GM12891 (cell line): ENCODE results near the gene ABLIM2.

Source experiments
- POLR2A ChIP-seq: IDR thresholded peaks from 2 replicates; pipeline ENCODE4 v1.6.1; 2011; ENCODE audit warnings: low read depth, low read length, control low read depth
- POLR2AphosphoS5 ChIP-seq: IDR thresholded peaks from 2 replicates; pipeline ENCODE4 v1.6.1; 2011; ENCODE audit warnings: low read depth, low read length, control low read depth

DNA sequence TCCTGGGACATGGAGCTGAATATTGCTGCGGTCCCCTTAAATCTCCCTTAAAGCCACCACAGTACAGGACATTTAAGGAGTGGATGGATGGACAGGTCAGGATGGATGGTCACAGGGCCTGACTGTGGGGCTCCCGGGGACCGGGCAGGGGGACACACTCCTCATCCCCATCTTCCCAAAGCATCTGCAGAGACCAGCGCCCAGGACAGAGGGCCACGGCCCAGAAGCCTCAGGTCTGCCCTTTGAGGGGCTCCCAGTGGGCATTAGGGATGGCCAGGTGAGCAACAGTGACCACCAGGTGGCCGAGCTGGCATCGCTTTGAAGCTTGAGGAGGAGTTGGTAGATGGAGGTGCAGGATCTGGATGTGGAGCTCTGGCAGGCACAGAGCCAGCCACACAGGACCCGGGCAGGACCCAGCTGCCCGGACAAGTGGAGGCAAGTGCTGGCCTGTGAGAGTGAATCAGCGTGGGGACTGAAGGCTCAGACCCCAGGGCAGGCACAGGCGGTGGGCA, 51.4 kb downstream of the ABLIM2 start:
- TF ChIP-seq POLR2AphosphoS5 (no peak), POLR2A (no peak)
